GM21526 (cell line): ENCODE data around the gene EP300.

Experiments used
- ATAC-seq: cut with Tn5 transposase; IDR thresholded peaks from one replicate; pipeline ENCODE4 v1.9.1; 2021; ENCODE audit warnings: moderate library complexity; ENCODE audit not compliant: unreplicated experiment, low FRiP score

Gene EP300

DNA sequence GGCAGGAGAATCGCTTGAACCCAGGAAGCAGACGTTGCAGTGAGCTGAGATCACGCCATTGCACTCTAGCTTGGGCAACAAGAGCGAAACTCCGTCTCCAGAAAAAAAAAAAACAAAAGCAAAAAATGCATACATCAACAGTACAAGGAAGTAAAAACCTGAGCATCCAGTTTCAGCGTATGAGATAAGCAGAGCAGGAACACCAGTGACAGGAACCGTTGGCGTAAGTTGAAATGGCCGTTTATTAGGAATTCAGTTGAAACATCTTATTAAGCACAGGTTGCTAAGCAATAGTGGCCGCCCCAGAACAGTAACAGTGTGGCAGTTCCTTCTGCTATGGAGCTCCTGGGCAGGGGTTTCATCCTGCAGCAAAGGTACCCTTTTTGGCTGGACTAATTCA lies 108.7 kb downstream of the EP300 start:
- ATAC-seq, result no peak

DNA sequence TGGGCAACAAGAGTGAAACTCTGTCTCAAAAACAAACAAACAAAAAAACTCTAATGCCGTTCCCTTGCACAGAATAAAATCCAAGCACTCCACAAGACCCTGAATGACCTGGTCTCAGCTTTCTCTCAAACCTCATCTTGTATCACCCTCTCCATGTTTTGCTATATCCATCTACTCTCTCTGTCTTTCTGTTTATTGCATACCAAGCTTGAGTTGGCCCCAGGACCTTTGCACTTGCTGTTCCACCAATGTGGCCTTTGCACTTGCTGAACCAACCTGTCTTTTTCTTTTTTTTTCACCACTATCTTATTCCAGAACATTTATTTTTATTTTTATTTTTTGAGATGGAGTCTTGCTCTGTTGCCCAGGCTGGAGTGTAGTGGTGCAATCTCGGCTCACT lies 110.7 kb downstream of the EP300 start:
- no peak for ATAC-seq

DNA sequence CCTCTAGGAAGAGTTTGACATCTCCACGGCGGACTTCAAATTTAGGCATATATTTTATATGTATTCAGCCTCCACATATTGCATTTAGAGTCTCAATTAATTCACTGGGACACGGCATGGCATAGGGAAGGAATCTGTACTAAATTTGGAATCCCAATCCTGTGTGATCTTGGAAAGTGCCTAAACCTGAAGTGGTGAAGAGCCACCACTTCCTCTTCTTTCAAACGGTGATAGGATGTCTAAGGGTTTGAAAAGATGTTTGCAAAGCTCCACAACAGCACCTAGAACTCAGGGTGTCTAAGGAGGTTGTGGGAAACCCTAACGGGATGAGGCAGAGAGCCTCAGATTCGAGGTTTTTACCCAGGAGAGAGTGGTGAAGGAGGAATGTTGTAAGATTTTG lies 111.7 kb downstream of the EP300 start:
- no peak for ATAC-seq

DNA sequence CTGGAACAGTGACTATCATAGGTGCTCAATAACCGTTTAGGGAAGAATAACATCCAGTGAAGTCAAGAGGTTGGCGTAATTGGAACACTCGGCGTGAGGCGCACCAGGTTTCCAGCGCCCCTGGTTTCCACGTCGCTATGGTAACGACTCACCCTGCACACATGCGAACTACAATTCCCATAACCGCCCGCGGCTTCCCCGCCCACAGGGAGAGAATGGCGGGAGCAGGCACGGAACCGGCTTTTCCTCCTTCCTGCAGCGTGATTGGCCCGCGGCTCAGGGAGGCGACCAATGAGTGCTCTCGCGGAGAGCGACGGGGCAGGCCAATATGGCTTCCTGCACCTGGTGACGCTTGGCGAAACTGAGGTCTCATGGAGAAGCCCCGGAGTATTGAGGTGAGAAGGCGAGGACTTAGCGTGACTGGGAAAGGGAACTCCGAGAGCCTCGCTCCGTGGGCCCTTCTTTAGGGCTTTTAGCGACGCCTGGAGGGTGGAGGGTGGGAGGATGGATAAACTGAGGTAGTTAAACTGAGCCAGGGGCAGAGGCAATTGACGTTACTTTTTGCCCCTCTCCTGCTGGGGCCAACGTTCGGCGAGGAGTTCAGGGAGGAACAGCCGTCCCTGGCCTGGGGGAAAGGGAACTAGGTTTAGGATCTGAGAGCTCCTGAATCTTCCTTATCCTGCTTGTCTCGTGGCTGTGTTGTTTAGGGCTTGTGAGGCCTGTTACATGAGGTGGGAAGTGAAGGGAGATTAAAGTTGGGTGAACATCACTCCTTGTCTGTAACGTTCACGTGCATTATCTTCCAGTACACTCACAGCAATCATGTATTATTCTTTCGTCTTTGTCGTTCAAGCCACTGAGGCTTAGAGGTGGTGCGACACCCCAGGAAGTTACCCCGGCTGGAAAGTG lies 112.9 kb downstream of the EP300 start, which contains the start of gene L3MBTL2:
Gene L3MBTL2 (plus strand): TSS at position 321 of the 909 bp plus-strand sequence. CDS start 51 bp downstream, at position 372.
- peak; percentile 94 for ATAC-seq

DNA sequence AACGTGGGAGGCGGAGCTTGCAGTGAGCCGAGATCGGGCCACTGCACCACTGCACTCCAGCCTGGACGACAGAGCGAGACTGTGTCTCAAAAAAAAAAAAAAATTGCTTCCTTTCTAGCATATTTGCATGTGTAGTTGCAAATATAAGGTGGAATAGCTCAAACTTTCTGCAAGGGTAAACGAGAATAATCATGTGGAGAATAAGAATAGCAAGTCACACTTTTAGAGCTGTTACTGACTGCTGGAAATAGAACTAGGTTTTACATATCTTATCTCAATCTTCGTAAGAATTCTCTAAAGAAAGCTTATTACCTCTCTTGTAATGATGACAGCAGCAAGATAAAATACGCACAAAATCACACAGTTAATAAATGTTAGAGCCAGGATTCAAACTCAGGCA lies 114.3 kb downstream of the EP300 start:
- ATAC-seq, result no peak

DNA sequence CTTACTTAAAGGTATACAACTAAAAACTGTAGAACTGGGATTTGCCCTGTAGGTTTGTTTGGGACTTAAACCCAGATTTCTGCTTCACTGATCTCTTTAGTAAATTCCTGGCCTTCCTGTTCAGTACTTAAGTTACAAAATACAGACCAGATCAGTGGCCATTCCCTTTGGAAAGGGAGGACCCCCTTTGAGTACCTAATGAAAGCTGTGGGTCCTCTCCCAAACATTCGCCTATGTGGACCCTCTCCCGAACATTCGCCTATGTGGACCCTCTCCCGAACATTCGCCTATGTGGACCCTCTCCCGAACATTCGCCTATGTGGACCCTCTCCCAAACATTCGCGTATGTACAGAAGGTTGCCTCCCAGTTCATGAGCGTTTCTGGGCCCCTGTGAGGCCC lies 123.0 kb downstream of the EP300 start:
- no peak for ATAC-seq

DNA sequence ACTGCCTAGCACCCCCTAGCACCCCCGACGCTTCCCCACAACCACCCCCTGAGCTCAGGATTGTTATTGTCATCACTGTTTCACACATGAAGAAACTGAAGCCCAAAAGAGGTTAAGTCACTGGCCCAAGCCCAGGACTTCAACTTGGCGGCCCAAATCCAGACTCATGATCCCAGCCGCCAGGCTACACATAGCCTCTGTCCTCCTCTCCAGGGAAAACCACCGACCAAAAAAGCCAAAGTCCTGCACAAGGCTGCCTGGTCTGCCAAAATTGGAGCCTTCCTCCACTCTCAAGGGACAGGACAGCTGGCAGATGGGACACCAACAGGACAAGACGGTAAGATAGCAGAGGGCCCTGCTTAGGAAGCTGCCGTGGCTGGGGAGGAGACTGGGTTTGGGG lies 123.5 kb downstream of the EP300 start:
- no peak for ATAC-seq

DNA sequence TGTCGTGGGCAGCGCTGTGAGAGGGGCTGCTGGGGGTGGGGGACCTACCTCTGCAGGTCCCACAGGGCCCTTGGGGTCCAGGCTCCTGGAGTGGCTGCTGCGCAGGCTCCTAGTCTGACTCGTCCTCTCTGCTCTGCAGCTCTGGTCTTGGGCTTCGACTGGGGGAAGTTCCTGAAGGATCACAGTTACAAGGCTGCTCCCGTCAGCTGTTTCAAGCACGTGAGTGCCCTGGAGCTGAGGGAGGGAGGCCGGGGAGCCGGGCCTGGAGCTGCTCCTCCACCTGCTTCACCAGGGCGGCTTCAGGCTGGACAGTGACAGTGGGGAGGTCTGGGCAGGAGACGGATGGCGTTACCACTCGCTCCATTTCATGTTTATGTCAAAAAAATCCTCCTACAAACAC lies 124.6 kb downstream of the EP300 start:
- no peak for ATAC-seq

DNA sequence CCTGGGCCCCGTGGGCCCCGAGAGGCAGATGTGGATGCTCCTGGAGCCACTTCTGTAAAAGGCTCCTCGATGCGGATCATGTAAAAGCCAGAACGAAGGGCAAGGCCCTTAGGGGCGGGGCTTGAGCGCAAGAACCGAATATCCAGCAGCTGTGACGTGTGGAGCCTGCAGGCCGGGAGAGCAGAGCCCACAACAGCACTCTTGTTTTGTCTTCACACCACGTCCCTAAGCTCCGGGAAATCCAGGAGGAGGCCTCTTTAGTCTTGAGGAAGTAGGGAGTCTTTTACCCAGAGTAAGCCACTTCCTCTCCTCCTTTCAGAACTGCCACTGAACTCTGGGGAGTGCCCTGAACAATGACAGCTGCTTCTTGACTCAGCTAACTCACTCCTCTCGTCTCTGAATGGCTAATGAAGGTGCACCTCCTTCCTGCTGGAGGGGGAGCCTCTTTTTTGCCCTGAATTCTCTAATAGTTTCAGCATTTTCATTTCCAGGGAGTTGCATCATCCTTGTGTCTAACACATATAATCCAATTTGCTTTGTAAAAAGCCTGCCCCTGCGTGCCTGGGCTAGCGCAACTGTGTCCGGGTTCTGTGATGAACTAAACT lies 125.3 kb downstream of the EP300 start:
- ATAC-seq, result no peak

DNA sequence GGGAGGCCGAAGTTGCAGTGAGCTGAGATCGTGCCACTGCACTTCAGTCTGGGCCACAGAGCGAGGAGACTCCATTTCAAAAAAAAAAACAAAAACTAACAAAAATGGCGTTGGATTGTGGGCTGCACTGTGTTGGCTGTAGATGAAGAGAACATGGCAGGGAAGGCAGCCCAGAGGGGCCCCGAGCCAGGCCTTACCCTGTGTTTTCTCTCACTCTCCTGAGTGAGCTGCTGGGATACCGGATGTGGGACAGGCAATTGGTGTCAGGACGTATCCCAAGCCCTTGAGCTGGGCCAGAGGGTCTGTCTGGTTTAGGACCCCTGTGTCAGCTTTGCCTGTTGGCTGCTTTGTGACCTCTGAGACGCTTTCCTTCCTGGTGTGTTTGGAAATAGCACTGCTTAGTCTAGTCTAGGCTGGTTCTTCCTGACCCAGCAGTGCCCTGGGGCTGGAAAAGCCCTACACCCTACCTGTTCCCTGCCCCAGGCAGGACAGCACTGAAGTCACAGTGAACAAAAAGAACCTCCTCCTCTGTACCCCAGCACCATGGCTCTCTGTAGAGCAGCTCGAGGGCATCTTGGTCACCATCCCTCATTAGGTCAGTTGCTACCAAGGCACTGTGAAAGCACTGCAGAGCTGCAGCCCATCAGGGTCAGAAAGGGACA lies 130.6 kb downstream of the EP300 start:
- ATAC-seq, result no peak

DNA sequence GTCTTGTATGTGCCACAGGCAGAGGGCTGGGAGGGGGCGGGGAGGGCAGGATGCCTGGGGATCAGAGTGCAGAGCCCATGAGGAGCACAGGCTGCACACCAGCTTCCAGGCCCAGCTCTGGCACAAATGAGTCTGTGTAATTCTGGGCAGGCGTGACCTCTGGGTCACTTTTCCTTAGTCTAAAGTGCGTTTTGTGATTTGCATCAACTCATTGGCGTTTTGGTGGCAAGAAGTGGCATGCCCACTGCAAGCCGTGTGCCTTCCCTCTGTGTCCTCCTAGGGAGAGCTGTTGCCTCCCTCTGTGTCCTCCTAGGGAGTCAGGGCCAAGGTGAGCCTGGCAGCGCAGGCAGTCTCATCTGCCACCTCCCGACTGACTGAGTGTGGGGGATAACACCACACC lies 131.1 kb downstream of the EP300 start:
- no peak for ATAC-seq

DNA sequence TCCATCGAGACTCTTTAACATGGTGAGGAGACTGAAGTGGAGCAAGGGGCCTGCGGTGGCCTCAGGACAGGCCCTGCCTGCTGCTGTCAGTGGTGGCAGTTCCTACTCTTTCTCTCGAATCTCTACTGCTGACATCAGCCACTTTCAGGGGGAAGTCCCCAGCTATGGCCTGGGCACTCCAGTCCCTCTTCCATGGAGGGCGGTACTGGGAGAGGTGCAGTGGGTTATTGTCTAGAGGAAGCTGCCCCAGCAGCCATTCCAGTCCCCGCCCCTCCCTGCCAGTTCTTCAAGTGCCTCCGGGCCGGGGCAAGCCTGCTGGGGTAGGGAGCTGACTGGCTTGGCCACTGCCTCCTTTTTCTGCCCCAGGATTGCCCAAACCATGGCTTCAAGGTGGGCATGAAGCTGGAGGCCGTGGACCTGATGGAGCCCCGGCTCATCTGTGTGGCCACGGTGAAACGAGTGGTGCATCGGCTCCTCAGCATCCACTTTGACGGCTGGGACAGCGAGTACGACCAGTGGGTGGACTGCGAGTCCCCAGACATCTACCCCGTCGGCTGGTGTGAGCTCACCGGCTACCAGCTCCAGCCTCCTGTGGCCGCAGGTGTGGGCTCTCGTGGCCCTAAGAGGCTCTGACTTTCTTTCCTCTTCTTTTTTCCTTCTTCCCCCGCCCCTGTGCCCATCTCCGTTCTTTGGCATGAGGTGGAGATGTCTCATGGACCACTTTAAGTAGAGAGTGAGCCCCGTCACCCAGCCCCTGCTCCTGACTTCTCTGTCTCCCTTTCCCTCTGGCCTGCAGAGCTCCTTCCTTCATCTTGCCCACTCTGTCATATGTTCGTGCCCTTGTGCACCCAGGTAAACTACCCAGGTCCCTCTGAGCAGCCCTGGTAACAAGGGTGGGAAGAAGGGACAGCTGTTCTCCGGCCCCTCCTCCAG lies 134.6 kb downstream of the EP300 start:
- ATAC-seq, result no peak

DNA sequence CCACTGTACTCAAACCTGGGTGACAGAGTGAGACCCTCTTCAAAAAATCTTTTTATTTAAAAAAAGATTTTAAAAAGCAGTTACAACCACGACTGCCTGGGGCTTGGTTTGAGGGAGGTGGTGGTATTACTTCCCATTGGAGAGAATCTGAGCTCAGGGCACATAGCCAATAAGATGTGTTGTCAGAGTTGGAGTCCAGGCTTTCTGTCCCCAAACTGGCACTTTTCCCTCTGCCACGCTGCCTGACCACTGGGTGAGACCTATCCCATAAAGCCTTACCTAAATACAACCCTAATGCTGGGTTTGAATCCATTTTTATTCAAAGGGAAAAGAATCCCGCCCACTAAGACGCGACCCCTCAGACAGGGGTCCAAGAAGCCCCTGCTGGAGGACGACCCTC lies 136.8 kb downstream of the EP300 start:
- ATAC-seq, result no peak
